ENCODE measurements around the gene PHACTR2. TPM values are rescaled to one million over a fixed set of nuclear protein-coding genes. Genes with fewer than 3 reads are reported as not detected.

Gene PHACTR2
- total RNA-seq, 1 donor from 2014 or later, result 24.5 TPM

GRCh38 chr6:143745166-143746133 is 67.7 kb downstream of the PHACTR2 start:
- H3K36me3 ChIP-seq (ENCODE audit: control insufficient read depth, insufficient read depth, low read length), result no peaks in the 10 kb centered on the region
- FAIRE-seq, result no peak
- DNase-seq (ENCODE audit: low read depth), result peak; percentile 39
- TF ChIP-seq CTCF (IDR thresholded peaks at IDR 0.05; ENCODE audit: insufficient read depth, low read length, severe bottlenecking), result no peak
- no peaks in the 10 kb centered on the region for H3K27me3 ChIP-seq (ENCODE audit: control insufficient read depth, insufficient read depth, low read length)
- no peak overlapping the region for H3K4me3 ChIP-seq (ENCODE audit: low read depth, low read length)

- Histone ChIP-seq H3K4me3 (ENCODE audit: low read depth, low read length) (no peak overlapping the region), H3K27me3 (ENCODE audit: control insufficient read depth, insufficient read depth, low read length) (no peaks in the 10 kb centered on the region), H3K36me3 (ENCODE audit: control insufficient read depth, insufficient read depth, low read length) (no peaks in the 10 kb centered on the region)
- FAIRE-seq (no peak), DNase-seq (ENCODE audit: low read depth) (no peak)
- no peak for TF ChIP-seq CTCF (IDR thresholded peaks at IDR 0.05; ENCODE audit: insufficient read depth, low read length, severe bottlenecking)
Measured at GRCh38 chr6:143746202-143747119, 68.7 kb downstream of the PHACTR2 start.

GRCh38 chr6:143747347-143747842 is 69.6 kb downstream of the PHACTR2 start:
- no peaks in the 10 kb centered on the region for H3K27me3 ChIP-seq (ENCODE audit: control insufficient read depth, insufficient read depth, low read length)
- FAIRE-seq, result no peak
- no peak for TF ChIP-seq CTCF (IDR thresholded peaks at IDR 0.05; ENCODE audit: insufficient read depth, low read length, severe bottlenecking)
- no peaks in the 10 kb centered on the region for H3K36me3 ChIP-seq (ENCODE audit: control insufficient read depth, insufficient read depth, low read length)
- DNase-seq (ENCODE audit: low read depth), result no peak
- no peak overlapping the region for H3K4me3 ChIP-seq (ENCODE audit: low read depth, low read length)

- no peak for DNase-seq (ENCODE audit: low read depth)
- Histone ChIP-seq H3K4me3 (ENCODE audit: low read depth, low read length) (no peak overlapping the region), H3K27me3 (ENCODE audit: control insufficient read depth, insufficient read depth, low read length) (no peaks in the 10 kb centered on the region), H3K36me3 (ENCODE audit: control insufficient read depth, insufficient read depth, low read length) (no peaks in the 10 kb centered on the region)
- no peak for TF ChIP-seq CTCF (IDR thresholded peaks at IDR 0.05; ENCODE audit: insufficient read depth, low read length, severe bottlenecking)
- FAIRE-seq, result no peak
Measured at GRCh38 chr6:143749891-143750290, 72.1 kb downstream of the PHACTR2 start.

GRCh38 chr6:143750877-143751276 is 73.1 kb downstream of the PHACTR2 start:
- H3K27me3 ChIP-seq (ENCODE audit: control insufficient read depth, insufficient read depth, low read length), result no peaks in the 10 kb centered on the region
- TF ChIP-seq CTCF (IDR thresholded peaks at IDR 0.05; ENCODE audit: insufficient read depth, low read length, severe bottlenecking), result no peak
- DNase-seq (ENCODE audit: low read depth), result no peak
- no peak overlapping the region for H3K4me3 ChIP-seq (ENCODE audit: low read depth, low read length)
- no peaks in the 10 kb centered on the region for H3K36me3 ChIP-seq (ENCODE audit: control insufficient read depth, insufficient read depth, low read length)
- FAIRE-seq, result no peak
